ENCODE measurements around the gene NISCH.

The NISCH gene

GRCh38 chr3:52518723-52519444 lies 63.5 kb downstream of the NISCH start:
- H3K36me3 ChIP-seq (replicated peaks in 1 of 2; ENCODE audit: control insufficient read depth in 2 of 2, insufficient read depth in 2 of 2, low read length in 2 of 2), result peaks cover 4 to 7% of the 10 kb centered on the region in 2 donors
- H3K4me2 ChIP-seq (ENCODE audit: insufficient read depth, low read length, poor library complexity, severe bottlenecking), result peak overlapping the region; percentile 34
- H2BK12ac ChIP-seq (ENCODE audit: low read length), result peak overlapping the region; percentile 73
- no peak overlapping the region for H4K91ac ChIP-seq (ENCODE audit: low read depth, low read length, poor library complexity)
- peak overlapping the region; percentile 92 for H4K8ac ChIP-seq (ENCODE audit: low read depth, low read length)
- H3K4me3 ChIP-seq (ENCODE audit: low read length in 2 of 2), result peak overlapping the region in 1 of 2 donors; percentile 73
- peak overlapping the region; percentile 88 for H3K18ac ChIP-seq (ENCODE audit: low read length)
- H2BK120ac ChIP-seq (ENCODE audit: low read depth, low read length), result no peak overlapping the region
- peaks cover 2% of the 10 kb centered on the region for H3K79me1 ChIP-seq (ENCODE audit: low read depth, low read length)
- no peak for DNase-seq (ENCODE audit: low spot score)
- no peak overlapping the region for H3K27ac ChIP-seq (replicated peaks; ENCODE audit: low read length)
- H2AFZ ChIP-seq (ENCODE audit: low read length), result no peak overlapping the region
- no peaks in the 10 kb centered on the region for H3K9me3 ChIP-seq (replicated peaks in 1 of 2; ENCODE audit: control insufficient read depth in 2 of 2, insufficient read depth in 1 of 2, low read depth in 1 of 2, low read length in 2 of 2)
- peaks cover 0 to 6% of the 10 kb centered on the region in 2 donors for H3K4me1 ChIP-seq (ENCODE audit: control insufficient read depth in 2 of 2, insufficient read depth in 1 of 2, low read depth in 1 of 2, low read length in 2 of 2)
- H3K23ac ChIP-seq (ENCODE audit: low read depth, low read length, poor library complexity), result peak overlapping the region; percentile 95
- peak overlapping the region; percentile 25 for H2AK5ac ChIP-seq (ENCODE audit: low read depth, low read length)
- peak overlapping the region; percentile 46 for H3K9ac ChIP-seq (ENCODE audit: low read depth, low read length, poor library complexity)
- WGBS, 2 donors (ENCODE audit: extremely low coverage in 2 of 2, insufficient read length in 2 of 2, insufficient replicate concordance in 1 of 2), result no CpG with 5 or more reads among the region's 50 CpGs
- H3K27me3 ChIP-seq (ENCODE audit: control insufficient read depth in 3 of 3, insufficient read depth in 3 of 3, low read depth in 1 of 3, low read length in 3 of 3), result peaks cover 2 to 30% (median 9%) of the 10 kb centered on the region in 3 experiments
- peak overlapping the region; percentile 54 for H2BK15ac ChIP-seq (ENCODE audit: low read length)
- H3K4ac ChIP-seq (ENCODE audit: low read length), result peak overlapping the region; percentile 6
- peak overlapping the region; percentile 90 for H3K14ac ChIP-seq (ENCODE audit: low read length)
- H2BK5ac ChIP-seq (ENCODE audit: low read length), result no peak overlapping the region

DNA sequence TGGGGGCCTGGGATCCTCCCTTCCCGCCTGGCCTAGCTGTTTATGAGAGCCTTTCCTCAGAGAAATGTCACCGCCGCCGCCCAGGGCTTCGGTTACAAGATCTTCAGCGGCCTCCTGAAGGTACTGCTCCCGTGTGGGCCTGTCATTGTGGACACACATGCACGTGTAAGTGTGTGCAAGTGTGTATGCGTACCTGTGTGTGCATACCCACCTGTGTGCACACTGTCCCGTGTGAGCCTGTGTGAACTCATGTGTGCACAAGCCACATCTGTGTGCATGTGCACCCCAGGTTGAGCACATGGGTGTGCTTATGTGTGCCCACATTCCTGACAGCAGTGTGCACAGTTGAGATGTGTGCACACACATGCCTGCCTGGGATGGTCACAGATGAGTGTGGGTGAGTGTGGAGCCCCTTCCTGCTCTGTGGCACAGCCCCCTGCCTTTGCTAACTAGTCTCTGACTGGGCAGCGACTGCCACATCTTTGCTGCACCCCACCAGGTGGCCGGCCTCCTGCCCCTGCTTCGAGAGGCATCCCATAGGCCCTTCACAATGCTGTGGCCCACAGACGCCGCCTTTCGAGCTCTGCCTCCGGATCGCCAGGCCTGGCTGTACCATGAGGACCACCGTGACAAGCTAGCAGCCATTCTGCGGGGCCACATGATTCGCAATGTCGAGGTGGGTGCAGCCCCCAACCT lies 64.2 kb downstream of the NISCH start:
- H3K36me3 ChIP-seq (replicated peaks in 1 of 2; ENCODE audit: control insufficient read depth in 2 of 2, insufficient read depth in 2 of 2, low read length in 2 of 2), result peaks cover 11 to 14% of the 10 kb centered on the region in 2 donors
- peak overlapping the region; percentile 95 for H3K23ac ChIP-seq (ENCODE audit: low read depth, low read length, poor library complexity)
- peaks cover 2 to 23% (median 9%) of the 10 kb centered on the region in 3 experiments for H3K27me3 ChIP-seq (ENCODE audit: control insufficient read depth in 3 of 3, insufficient read depth in 3 of 3, low read depth in 1 of 3, low read length in 3 of 3)
- H3K79me1 ChIP-seq (ENCODE audit: low read depth, low read length), result peaks cover 2% of the 10 kb centered on the region
- no peak overlapping the region for H3K4me2 ChIP-seq (ENCODE audit: insufficient read depth, low read length, poor library complexity, severe bottlenecking)
- H2BK12ac ChIP-seq (ENCODE audit: low read length), result peak overlapping the region; percentile 41
- H2AK5ac ChIP-seq (ENCODE audit: low read depth, low read length), result peak overlapping the region; percentile 25
- WGBS, 2 donors (ENCODE audit: extremely low coverage in 2 of 2, insufficient read length in 2 of 2, insufficient replicate concordance in 1 of 2), result no CpG with 5 or more reads among the region's 22 CpGs
- no peak overlapping the region for H3K14ac ChIP-seq (ENCODE audit: low read length)
- no peak overlapping the region for H2AFZ ChIP-seq (ENCODE audit: low read length)
- H4K91ac ChIP-seq (ENCODE audit: low read depth, low read length, poor library complexity), result no peak overlapping the region
- no peak overlapping the region for H4K8ac ChIP-seq (ENCODE audit: low read depth, low read length)
- no peak overlapping the region for H2BK15ac ChIP-seq (ENCODE audit: low read length)
- H3K4ac ChIP-seq (ENCODE audit: low read length), result peak overlapping the region; percentile 6
- peak overlapping the region in 1 of 2 donors; percentile 19 for H3K4me3 ChIP-seq (ENCODE audit: low read length in 2 of 2)
- DNase-seq (ENCODE audit: low spot score), result no peak
- peaks cover 0 to 6% of the 10 kb centered on the region in 2 donors for H3K4me1 ChIP-seq (ENCODE audit: control insufficient read depth in 2 of 2, insufficient read depth in 1 of 2, low read depth in 1 of 2, low read length in 2 of 2)
- no peak overlapping the region for H2BK120ac ChIP-seq (ENCODE audit: low read depth, low read length)
- H3K18ac ChIP-seq (ENCODE audit: low read length), result peak overlapping the region; percentile 71
- H2BK5ac ChIP-seq (ENCODE audit: low read length), result no peak overlapping the region
- H3K9ac ChIP-seq (ENCODE audit: low read depth, low read length, poor library complexity), result peak overlapping the region; percentile 70
- H3K9me3 ChIP-seq (replicated peaks in 1 of 2; ENCODE audit: control insufficient read depth in 2 of 2, insufficient read depth in 1 of 2, low read depth in 1 of 2, low read length in 2 of 2), result no peaks in the 10 kb centered on the region
- H3K27ac ChIP-seq (replicated peaks; ENCODE audit: low read length), result no peak overlapping the region

- Histone ChIP-seq H4K8ac (ENCODE audit: low read depth, low read length) (no peak overlapping the region), H3K14ac (ENCODE audit: low read length) (no peak overlapping the region), H3K4me2 (ENCODE audit: insufficient read depth, low read length, poor library complexity, severe bottlenecking) (no peak overlapping the region), H2AK5ac (ENCODE audit: low read depth, low read length) (peak overlapping the region; percentile 25), H3K4me3 (ENCODE audit: low read length in 2 of 2) (no peak overlapping the region), H2BK15ac (ENCODE audit: low read length) (no peak overlapping the region), H3K9me3 (replicated peaks in 1 of 2; ENCODE audit: control insufficient read depth in 2 of 2, insufficient read depth in 1 of 2, low read depth in 1 of 2, low read length in 2 of 2) (no peaks in the 10 kb centered on the region), H3K23ac (ENCODE audit: low read depth, low read length, poor library complexity) (no peak overlapping the region), H3K79me1 (ENCODE audit: low read depth, low read length) (peaks cover 2% of the 10 kb centered on the region), H3K36me3 (replicated peaks in 1 of 2; ENCODE audit: control insufficient read depth in 2 of 2, insufficient read depth in 2 of 2, low read length in 2 of 2) (peaks cover 15 to 17% of the 10 kb centered on the region in 2 donors), H2BK12ac (ENCODE audit: low read length) (peak overlapping the region; percentile 41), H2BK5ac (ENCODE audit: low read length) (no peak overlapping the region), H3K9ac (ENCODE audit: low read depth, low read length, poor library complexity) (peak overlapping the region; percentile 44), H2AFZ (ENCODE audit: low read length) (no peak overlapping the region), H3K27ac (replicated peaks; ENCODE audit: low read length) (no peak overlapping the region), H3K18ac (ENCODE audit: low read length) (peak overlapping the region; percentile 11), H3K4ac (ENCODE audit: low read length) (peak overlapping the region; percentile 66), H2BK120ac (ENCODE audit: low read depth, low read length) (no peak overlapping the region), H4K91ac (ENCODE audit: low read depth, low read length, poor library complexity) (no peak overlapping the region), H3K4me1 (ENCODE audit: control insufficient read depth in 2 of 2, insufficient read depth in 1 of 2, low read depth in 1 of 2, low read length in 2 of 2) (peaks cover under 1 to 6% of the 10 kb centered on the region in 2 donors), H3K27me3 (ENCODE audit: control insufficient read depth in 3 of 3, insufficient read depth in 3 of 3, low read depth in 1 of 3, low read length in 3 of 3) (peaks cover 2 to 17% (median 9%) of the 10 kb centered on the region in 3 experiments)
- no peak for DNase-seq (ENCODE audit: low spot score)
- WGBS, 2 donors (ENCODE audit: extremely low coverage in 2 of 2, insufficient read length in 2 of 2, insufficient replicate concordance in 1 of 2), result no CpG with 5 or more reads among the region's 14 CpGs
Measured at GRCh38 chr3:52520141-52520667, 64.8 kb downstream of the NISCH start.

All from neuronal stem cell (in vitro differentiated cells).